GM18858 (cell line): Measurements from ENCODE around the gene ATXN7L1.
"Not testable (repeated sequence)": the region's sequence is repeated elsewhere in the genome, so short reads cannot be mapped to it uniquely, and the experiment has no call there.

Source experiments
- ATAC-seq: cut with Tn5 transposase; IDR thresholded peaks from one replicate; pipeline ENCODE4 v1.9.1; 2021; ENCODE audit not compliant: unreplicated experiment

The ATXN7L1 gene

GRCh38 chr7:105805447-105806019 is 70.9 kb downstream of the ATXN7L1 start:
- no peak for ATAC-seq

DNA sequence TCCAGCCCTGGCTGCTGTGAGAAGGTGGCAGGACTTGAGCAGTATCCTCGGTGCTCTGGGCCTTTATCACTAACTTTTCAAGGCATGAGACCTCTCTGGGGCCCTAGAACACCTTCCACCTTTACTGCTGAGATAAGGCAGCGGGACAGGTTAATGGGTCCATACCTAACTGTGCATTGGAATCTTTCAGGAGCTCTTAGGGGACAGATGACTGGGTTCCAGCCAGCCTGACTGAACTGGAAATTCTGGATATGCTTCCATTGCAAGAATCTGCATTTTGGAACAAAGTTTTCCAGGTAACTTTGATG is 73.0 kb downstream of the ATXN7L1 start:
- no peak for ATAC-seq

GRCh38 chr7:105802604-105803428 is 73.6 kb downstream of the ATXN7L1 start:
- no peak for ATAC-seq

- no peak for ATAC-seq
These were observed 75.4 kb downstream of the ATXN7L1 start for GRCh38 chr7:105800849-105801534.

DNA sequence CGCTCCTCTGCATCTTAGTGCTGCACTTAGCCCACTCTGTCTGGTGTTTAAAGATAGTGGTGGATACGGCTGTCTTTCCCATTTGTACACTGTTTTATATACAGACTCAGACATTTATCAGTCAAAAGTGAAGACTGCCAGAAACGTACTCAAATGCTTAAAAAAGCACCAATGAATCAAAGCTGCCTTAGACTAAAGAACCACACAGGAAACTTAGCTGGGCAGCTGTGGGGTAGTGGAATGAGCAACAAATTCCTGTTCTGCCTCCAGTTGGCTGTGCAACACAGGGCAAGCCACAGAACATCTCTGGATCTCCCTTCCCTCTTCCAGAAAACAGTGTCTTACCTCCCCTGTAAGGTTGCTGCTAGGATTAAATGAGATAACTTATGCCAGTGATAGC is 76.0 kb downstream of the ATXN7L1 start:
- ATAC-seq, result no peak

DNA sequence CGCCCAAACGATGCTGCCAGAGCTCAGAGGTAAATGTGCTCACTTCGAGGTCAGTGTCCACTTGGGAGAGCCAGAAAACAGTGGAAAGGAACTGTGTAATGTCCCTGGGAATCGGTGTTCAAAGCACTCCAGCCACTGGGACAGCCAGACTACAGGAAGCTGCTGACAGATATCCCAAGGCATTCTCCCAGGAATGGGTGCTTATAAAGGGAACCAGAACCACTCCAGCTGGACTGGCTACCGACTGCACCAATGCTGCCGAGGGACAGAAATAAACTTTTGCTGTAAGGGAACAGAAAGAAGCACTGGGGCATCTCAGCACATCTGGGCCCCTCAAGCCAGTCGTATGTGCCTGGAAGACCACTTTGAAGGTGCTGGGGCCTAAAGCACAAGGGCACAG is 76.7 kb downstream of the ATXN7L1 start:
- ATAC-seq, result no peak

DNA sequence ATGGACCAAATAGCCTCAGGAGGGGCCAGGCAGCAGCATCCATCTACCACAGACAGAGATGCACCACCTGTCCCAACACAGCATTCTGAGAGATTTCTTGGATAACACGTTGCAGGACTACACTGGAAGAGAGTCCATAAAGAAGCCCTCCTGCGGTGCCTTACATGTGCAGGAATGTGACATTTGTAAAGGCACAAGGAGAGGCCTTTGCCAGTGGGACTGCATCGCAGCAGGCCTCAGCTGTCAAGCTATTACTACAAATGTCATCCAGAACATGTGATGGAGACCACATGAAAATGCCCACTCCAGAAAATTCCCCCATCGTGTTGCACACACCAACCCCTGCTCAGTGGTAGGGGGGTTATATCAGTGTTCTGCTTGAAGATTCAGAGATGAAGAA is 77.4 kb downstream of the ATXN7L1 start:
- ATAC-seq, result no peak

DNA sequence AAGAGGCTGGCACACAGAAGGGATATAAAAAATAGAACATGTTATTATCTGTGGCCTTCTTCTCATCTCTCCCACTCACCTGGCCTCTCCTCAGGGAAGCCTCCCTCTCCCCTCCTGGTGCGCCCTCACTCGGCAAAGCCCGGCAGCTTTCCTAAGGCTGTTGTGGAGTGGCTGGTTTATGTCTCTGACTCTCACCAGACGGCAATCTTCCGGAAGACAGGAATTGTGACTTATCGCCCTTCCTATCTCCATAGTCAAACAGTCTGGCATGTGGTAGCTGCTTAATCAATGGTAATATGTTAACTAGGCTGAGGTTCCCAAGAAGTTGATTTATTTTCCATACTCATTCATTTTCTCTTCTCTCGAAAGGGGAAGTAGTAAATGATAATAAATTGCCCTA is 78.7 kb downstream of the ATXN7L1 start:
- ATAC-seq, result no peak

GRCh38 chr7:105796365-105796764 is 80.0 kb downstream of the ATXN7L1 start:
- no peak for ATAC-seq

- ATAC-seq, result no peak
These were observed 81.4 kb downstream of the ATXN7L1 start for GRCh38 chr7:105794741-105795729.

DNA sequence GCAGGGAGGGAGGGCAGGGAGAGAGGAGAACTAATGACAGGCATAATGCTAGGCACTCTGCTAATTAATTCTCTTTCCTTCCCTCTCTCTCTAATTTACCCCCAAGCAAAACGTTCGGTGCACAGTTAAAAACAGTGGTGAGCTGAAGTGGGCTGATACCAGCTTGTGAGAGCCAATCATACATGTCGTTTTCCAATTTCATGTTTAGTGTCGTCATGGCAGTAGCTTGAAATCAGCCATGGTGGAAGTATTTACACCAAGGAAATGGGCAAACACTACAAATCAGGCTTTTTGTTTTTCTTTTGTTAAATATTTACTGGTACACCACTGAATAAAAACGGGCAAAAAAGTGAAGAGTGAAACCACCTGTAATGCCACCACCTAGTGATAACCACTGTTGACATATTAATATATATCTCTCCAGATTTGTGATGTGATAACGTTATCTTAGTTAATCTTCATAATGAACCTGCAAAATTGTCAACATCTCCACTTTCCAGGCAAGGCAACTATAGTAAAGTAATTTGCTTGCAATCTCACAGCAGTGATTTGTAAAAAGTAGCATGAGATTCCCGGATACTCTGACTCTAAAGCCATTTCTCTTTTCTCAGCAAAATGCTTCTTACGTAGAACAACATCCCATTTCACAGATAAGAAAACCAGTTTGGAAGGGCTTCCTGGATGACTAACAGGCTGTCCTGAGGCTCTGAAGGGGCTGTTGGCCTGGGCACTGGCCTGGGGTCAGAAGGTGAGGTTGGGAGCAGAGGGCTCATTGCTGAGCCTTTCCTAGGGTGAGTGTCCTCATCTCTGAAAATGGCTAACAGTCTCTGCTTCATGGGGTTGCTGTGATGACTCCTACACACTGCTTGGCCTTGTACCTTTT is 83.7 kb downstream of the ATXN7L1 start:
- no peak for ATAC-seq

DNA sequence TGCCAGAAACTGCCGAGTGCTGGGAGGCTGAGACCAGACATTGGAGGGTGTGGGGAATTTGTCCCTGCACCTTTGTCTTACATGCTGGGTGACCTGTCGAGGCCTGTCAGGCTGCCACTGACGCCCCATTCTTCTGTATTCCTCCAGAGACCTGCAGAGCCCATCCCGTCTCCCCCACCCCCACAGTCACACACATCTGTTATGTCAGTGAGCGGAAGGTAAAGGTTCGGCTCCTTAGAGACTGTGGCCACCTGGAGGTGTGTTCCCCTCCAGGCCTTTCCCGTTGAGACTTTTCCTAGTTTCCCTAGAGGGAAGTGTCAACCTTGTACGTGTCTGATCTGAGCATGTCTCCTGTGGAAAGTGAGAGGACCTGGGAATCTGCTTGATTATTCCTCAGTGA is 84.5 kb downstream of the ATXN7L1 start:
- no peak for ATAC-seq

DNA sequence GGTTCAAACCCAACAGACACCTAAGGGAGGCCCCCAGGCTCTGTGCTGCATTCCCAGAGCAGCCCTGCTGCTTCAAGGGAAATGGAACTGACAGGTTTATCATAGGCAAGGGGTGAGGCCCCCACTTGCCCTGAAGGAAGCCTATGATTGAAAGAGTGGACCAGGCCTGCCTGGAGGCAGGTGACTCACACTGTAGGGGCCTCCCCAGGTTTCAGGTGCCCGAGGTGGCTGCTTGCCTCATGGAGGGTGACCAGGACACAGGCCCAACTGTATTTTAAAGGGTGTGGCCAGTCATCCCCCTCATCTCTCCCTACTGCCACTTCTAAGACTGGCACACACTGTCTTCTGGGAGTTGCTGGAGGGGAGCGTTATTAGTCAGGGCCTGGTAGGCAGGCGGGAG is 85.4 kb downstream of the ATXN7L1 start:
- no peak for ATAC-seq

DNA sequence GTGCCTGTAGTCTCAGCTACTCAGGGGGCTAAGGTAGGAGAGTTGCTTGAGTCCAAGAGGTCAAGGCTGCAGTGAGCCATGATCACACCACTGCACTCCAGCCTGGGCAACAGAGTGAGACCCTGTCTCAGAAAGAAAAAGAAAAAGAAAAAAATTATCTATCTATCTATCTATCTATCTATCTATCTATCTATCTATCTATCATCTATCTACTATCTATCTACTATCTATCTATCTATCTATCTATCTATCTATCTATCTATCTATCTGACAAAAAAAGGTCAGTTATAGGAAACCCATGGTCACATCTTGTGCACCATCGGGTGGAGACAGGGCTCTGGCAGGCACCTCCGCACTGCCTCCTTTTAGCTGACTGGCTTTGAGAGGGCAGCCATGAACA is 85.9 kb downstream of the ATXN7L1 start:
- ATAC-seq, result not testable (repeated sequence)

DNA sequence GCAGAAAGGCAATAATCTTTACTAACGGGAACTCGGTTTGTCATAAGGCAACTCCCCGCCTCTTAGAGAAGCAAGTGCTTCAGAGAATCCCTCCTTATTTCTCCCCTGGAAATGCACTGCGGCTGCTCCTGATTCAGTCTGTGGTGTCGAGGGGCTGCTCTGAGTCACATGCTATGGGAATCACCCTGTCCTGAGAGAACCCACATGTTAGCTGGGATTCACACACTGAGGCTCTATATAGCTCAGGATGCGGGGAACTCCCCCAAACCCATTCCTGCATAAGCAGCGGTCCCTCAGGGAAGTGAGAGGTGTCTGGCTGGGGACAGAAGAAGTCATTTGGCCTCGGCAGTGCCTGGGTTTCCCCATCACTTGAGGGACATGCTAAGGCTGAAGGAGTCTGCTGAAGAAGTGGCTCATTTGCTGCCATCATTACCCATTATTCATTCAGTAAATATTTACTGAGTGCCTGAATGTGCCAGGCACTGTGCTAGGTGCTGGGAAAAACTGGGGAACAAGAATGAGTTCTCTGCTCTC is 87.5 kb downstream of the ATXN7L1 start:
- ATAC-seq, result no peak

- no peak for ATAC-seq
These were observed 88.0 kb downstream of the ATXN7L1 start for GRCh38 chr7:105788356-105788755.

DNA sequence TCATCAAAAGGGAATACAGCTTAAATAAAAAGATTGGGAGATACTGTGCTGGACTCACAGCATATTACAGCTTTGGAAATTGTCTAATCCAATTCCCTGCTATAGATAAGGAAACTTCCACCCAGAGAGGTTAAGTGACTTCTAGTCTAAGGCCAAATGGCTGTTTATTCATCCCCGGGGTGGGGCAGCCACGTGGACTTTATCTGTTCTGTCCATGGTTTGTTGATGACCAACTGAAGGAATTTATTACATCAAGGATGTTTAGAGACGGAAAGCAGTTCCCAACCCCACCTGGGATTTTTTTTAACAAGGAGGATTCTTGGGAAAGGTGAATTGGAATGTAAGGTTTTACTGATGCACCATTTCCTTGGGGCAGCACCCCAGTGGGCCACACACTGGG is 88.6 kb downstream of the ATXN7L1 start:
- ATAC-seq, result no peak

- ATAC-seq, result no peak
These were observed 89.6 kb downstream of the ATXN7L1 start for GRCh38 chr7:105786520-105787470.
